Gastroesophageal sphincter (tissue), 4 donors: ENCODE data around the gene ERBIN. TPM values are rescaled to one million over a fixed set of nuclear protein-coding genes. Genes with fewer than 3 reads are reported as not detected.

Experiments
- ATAC-seq: fragments of 150-250 bp; one replicate; pipeline ENCODE4 v1.9.1; 2016; ENCODE audit warnings: mild to moderate bottlenecking, moderate library complexity
- H3K27ac ChIP-seq, 4 donors: fragments of 200-600 bp; sonication (generic) in 3 of 4; 1 replicate in 3 of 4; 2 replicates in 1 of 4; pipeline ENCODE4 v1.5.1; 2016 to 2019
- H3K27me3 ChIP-seq: fragments of 200-600 bp; sonication (generic); one replicate; pipeline ENCODE4 v1.5.1; 2019
- H3K36me3 ChIP-seq, 2 donors: fragments of 200-600 bp; sonication (generic); one replicate each; pipeline ENCODE4 v1.5.1; 2019; ENCODE audit warnings: control low read depth in 1 of 2
- H3K4me1 ChIP-seq, 3 donors: fragments of 200-600 bp; sonication (generic); 1 replicate in 2 of 3; 2 replicates in 1 of 3; pipeline ENCODE4 v1.5.1; 2016 to 2019; ENCODE audit warnings: control low read depth in 2 of 3
- H3K4me3 ChIP-seq, 2 donors: fragments of 200-600 bp; sonication (generic); one replicate each; pipeline ENCODE4 v1.5.1; 2019; ENCODE audit warnings: mild to moderate bottlenecking in 1 of 2, moderate library complexity in 1 of 2
- H3K9me3 ChIP-seq, 3 donors: fragments of 200-600 bp; sonication (generic); one replicate each; pipeline ENCODE4 v1.5.1; 2017 to 2019; ENCODE audit warnings: control low read depth in 2 of 3
- CTCF ChIP-seq, 4 experiments: fragments of 200-600 bp in 2 of 4; fragments of 450-650 bp in 2 of 4; sonication (generic) in 1 of 4; IDR thresholded peaks; one replicate each; pipeline ENCODE4 v1.5.1; 2017 to 2019; ENCODE audit warnings: antibody characterized with exemption in 4 of 4, mild to moderate bottlenecking in 2 of 4, moderate library complexity in 2 of 4
- EP300 ChIP-seq: sonication (generic); formaldehyde crosslinking; IDR thresholded peaks from one replicate; pipeline ENCODE4 v1.6.1; 2017; ENCODE audit warnings: antibody characterized with exemption, mild to moderate bottlenecking
- POLR2A ChIP-seq, 2 donors: fragments of 450-650 bp; IDR thresholded peaks; one replicate each; pipeline ENCODE4 v1.6.1; 2017; ENCODE audit warnings: antibody characterized with exemption in 2 of 2, mild to moderate bottlenecking in 2 of 2, moderate library complexity in 1 of 2
- POLR2AphosphoS5 ChIP-seq: sonication (generic); formaldehyde crosslinking; IDR thresholded peaks from one replicate; pipeline ENCODE4 v1.6.1; 2017; ENCODE audit warnings: antibody characterized with exemption
- WGBS, 2 donors: methylation state at CpG; one replicate each; pipeline ENCODE4 v1.1.5; 2018; ENCODE audit warnings: low coverage in 1 of 2; 5-methylcytosine and 5-hydroxymethylcytosine counted together
- total RNA-seq, 4 donors: library from RNA; depleted of rRNA; stranded (reverse); fragments of >200 nt; gene quantifications; one replicate each; pipeline ENCODE4 v1.1.0, GENCODE V29; 2016

ERBIN gene
- total RNA-seq, 4 donors from 2014 or later, result 54.4 to 71.6 (median 62.7) TPM

DNA sequence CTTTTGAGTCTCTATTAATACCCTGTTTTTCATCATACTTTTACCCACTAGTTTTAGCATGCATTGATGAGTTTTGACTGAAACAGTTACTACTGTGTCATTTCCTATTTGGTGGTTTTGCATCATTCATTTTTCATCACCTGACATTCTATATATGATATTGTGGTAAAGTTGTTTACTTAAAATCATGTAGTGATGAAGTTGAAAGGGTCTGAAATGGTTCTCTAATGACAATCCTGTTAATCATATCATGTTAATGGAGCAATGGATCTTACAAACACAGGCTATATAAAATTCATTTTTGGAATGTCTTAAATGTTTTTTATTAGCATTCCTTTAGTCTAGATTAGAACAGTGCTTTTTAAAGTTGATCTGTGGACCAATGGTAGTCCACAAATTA, 84.1 kb downstream of the ERBIN start:
- Histone ChIP-seq H3K4me3 (no peak overlapping the region), H3K27me3 (no peaks in the 10 kb centered on the region), H3K9me3 (no peaks in the 10 kb centered on the region), H3K27ac (no peak overlapping the region), H3K36me3 (peaks cover 0 to 7% of the 10 kb centered on the region in 2 donors), H3K4me1 (no peaks in the 10 kb centered on the region)
- TF ChIP-seq CTCF (IDR thresholded peaks at IDR 0.05) (no peak), EP300 (no peak), POLR2A (IDR thresholded peaks at IDR 0.05) (no peak), POLR2AphosphoS5 (no peak)
- ATAC-seq, result no peak

GRCh38 chr5:66012271-66012670, 85.9 kb downstream of the ERBIN start:
- Histone ChIP-seq H3K36me3 (peaks cover 0 to 14% of the 10 kb centered on the region in 2 donors), H3K27ac (no peak overlapping the region), H3K9me3 (no peaks in the 10 kb centered on the region), H3K4me3 (no peak overlapping the region), H3K27me3 (no peaks in the 10 kb centered on the region), H3K4me1 (no peaks in the 10 kb centered on the region)
- ATAC-seq, result no peak
- TF ChIP-seq POLR2A (IDR thresholded peaks at IDR 0.05) (no peak), POLR2AphosphoS5 (no peak), EP300 (no peak), CTCF (IDR thresholded peaks at IDR 0.05) (no peak)

DNA sequence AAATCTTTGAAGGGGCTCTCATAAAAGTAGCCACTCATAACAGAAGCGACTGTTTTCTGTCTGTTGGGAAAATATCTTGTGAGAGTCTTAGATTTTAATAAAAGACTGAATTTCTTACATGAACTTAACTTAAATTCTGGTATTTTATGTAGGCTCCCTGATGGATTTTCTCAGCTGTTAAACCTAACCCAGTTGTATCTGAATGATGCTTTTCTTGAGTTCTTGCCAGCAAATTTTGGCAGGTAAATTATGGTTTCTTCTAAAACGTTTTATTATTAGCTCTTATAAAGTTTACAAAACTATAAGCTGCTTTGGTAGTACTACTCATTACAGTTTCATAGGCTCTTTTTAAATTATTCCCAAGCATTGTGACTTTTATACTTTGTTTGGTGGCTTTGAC, 87.0 kb downstream of the ERBIN start:
- no peak for TF ChIP-seq POLR2AphosphoS5
- TF ChIP-seq POLR2A (IDR thresholded peaks at IDR 0.05), result no peak
- TF ChIP-seq CTCF (IDR thresholded peaks at IDR 0.05), result no peak
- no peak for TF ChIP-seq EP300
- Histone ChIP-seq H3K4me3 (no peak overlapping the region), H3K27me3 (no peaks in the 10 kb centered on the region), H3K9me3 (no peaks in the 10 kb centered on the region), H3K36me3 (peaks cover 0 to 14% of the 10 kb centered on the region in 2 donors), H3K4me1 (no peaks in the 10 kb centered on the region), H3K27ac (no peak overlapping the region)
- 30 to 38% methylated on average over 2 of the region's 2 CpGs for WGBS, 2 donors
- no peak for ATAC-seq

- 71 to 90% methylated on average over 1 of the region's 1 CpG for WGBS, 2 donors
- H3K36me3 ChIP-seq, result peaks cover 0 to 14% of the 10 kb centered on the region in 2 donors
- no peaks in the 10 kb centered on the region for H3K27me3 ChIP-seq
- H3K9me3 ChIP-seq, result no peaks in the 10 kb centered on the region
- no peak for TF ChIP-seq CTCF (IDR thresholded peaks at IDR 0.05)
- TF ChIP-seq EP300, result no peak
- TF ChIP-seq POLR2AphosphoS5, result no peak
- TF ChIP-seq POLR2A (IDR thresholded peaks at IDR 0.05), result no peak
- ATAC-seq, result no peak
- H3K4me3 ChIP-seq, result no peak overlapping the region
- H3K4me1 ChIP-seq, result no peaks in the 10 kb centered on the region
- H3K27ac ChIP-seq, result no peak overlapping the region
Observed at GRCh38 chr5:66013906-66014305, 87.5 kb downstream of the ERBIN start.

GRCh38 chr5:66015196-66015960, 89.0 kb downstream of the ERBIN start:
- no peak overlapping the region for H3K4me3 ChIP-seq
- H3K27me3 ChIP-seq, result no peaks in the 10 kb centered on the region
- no peak for ATAC-seq
- no peaks in the 10 kb centered on the region for H3K4me1 ChIP-seq
- WGBS, 2 donors, result 82% methylated on average over 5 to 6 of the region's 6 CpGs
- no peak overlapping the region for H3K27ac ChIP-seq
- H3K9me3 ChIP-seq, result no peaks in the 10 kb centered on the region
- H3K36me3 ChIP-seq, result peaks cover 0 to 14% of the 10 kb centered on the region in 2 donors
- TF ChIP-seq CTCF (IDR thresholded peaks at IDR 0.05) (no peak), POLR2A (IDR thresholded peaks at IDR 0.05) (no peak), POLR2AphosphoS5 (no peak), EP300 (no peak)
